ENCODE data around the gene SPAAR. TPM values are rescaled to one million over a fixed set of nuclear protein-coding genes. Genes with fewer than 3 reads are reported as not detected.

SPAAR gene
- polyA plus RNA-seq, 1 donor = 0.84 TPM

DNA sequence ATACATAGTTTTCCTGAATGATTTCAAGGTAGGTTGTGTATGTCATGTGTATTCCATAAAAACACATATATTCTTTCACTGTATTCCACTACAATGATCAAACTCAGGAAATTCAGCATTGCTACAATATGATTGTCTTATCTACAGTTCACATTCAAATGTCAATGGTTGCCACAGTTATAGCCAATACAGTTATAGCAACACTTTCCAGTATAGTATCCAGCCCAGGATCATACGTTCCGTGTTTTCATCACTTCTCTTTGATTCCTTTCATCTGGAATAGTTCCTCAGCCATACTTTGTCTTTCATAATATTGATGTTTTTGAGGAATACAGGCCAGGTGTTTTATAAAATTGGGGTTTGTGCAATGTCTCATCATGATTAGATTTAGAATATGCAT is 39.2 kb downstream of the SPAAR start:
- Histone ChIP-seq H3K27me3 (ENCODE audit: control insufficient read depth, insufficient read depth, low read length) (no peaks in the 10 kb centered on the region), H3K4me3 (ENCODE audit: low read length) (no peak overlapping the region), H3K4me1 (ENCODE audit: control insufficient read depth, insufficient read depth, low read length) (peaks cover 19% of the 10 kb centered on the region), H3K9me3 (ENCODE audit: control insufficient read depth, low read depth, low read length) (no peaks in the 10 kb centered on the region), H3K36me3 (ENCODE audit: control insufficient read depth, insufficient read depth, low read length) (no peaks in the 10 kb centered on the region), H3K27ac (ENCODE audit: low read length) (no peak overlapping the region)
- WGBS (ENCODE audit: insufficient coverage, low lambda C conversion rate) = 77% methylated on average over 2 of the region's 2 CpGs
- no peak for DNase-seq

DNA sequence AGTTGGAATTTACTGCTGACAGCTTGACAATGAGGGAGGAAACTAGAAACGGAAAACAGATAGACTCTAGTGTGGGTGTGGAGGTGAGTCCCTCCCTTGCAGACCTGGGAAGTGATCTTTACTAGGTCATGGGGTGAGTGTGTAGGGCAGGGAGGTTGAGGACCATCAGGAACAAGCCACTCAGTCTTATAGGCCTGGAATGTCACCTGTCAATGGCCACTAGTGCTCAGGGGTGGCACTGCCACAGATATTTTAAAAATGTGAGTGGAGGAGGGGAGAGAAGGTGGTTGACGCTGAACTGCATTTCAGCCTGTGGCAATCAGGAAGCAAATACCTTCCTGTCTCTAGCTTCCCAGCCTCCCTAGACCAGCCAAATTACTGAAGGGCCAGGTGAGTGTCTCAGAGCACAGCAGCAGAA is 39.6 kb downstream of the SPAAR start:
- Histone ChIP-seq H3K27ac (ENCODE audit: low read length) (no peak overlapping the region), H3K4me1 (ENCODE audit: control insufficient read depth, insufficient read depth, low read length) (peaks cover 19% of the 10 kb centered on the region), H3K9me3 (ENCODE audit: control insufficient read depth, low read depth, low read length) (no peaks in the 10 kb centered on the region), H3K27me3 (ENCODE audit: control insufficient read depth, insufficient read depth, low read length) (no peaks in the 10 kb centered on the region), H3K4me3 (ENCODE audit: low read length) (no peak overlapping the region), H3K36me3 (ENCODE audit: control insufficient read depth, insufficient read depth, low read length) (no peaks in the 10 kb centered on the region)
- WGBS (ENCODE audit: insufficient coverage, low lambda C conversion rate) = no CpG with 5 or more reads among the region's 2 CpGs
- no peak for DNase-seq

DNA sequence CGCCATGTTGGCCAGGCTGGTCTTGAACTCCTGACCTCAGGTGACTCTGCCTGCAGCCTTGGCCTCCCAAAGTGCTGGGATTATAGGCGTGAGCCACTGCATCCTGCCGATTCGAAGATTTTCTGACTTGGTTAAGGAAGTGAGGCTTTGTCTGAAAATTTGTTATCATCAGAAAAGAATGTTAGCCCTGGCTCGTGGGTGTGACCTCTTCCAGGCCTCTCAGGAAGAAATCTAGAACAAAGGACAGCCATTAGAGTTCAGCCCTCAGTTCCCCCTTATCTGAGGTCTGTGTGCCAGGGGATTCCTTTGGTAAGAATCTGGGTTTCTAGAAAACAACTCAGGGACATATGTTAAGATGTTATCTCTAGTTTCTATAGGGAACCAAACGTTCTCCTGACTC is 42.4 kb downstream of the SPAAR start:
- Histone ChIP-seq H3K4me1 (ENCODE audit: control insufficient read depth, insufficient read depth, low read length) (peaks cover 6% of the 10 kb centered on the region), H3K36me3 (ENCODE audit: control insufficient read depth, insufficient read depth, low read length) (no peaks in the 10 kb centered on the region), H3K4me3 (ENCODE audit: low read length) (no peak overlapping the region), H3K27ac (ENCODE audit: low read length) (no peak overlapping the region), H3K9me3 (ENCODE audit: control insufficient read depth, low read depth, low read length) (no peaks in the 10 kb centered on the region), H3K27me3 (ENCODE audit: control insufficient read depth, insufficient read depth, low read length) (no peaks in the 10 kb centered on the region)
- no CpG with 5 or more reads among the region's 6 CpGs for WGBS (ENCODE audit: insufficient coverage, low lambda C conversion rate)
- DNase-seq = no peak

DNA sequence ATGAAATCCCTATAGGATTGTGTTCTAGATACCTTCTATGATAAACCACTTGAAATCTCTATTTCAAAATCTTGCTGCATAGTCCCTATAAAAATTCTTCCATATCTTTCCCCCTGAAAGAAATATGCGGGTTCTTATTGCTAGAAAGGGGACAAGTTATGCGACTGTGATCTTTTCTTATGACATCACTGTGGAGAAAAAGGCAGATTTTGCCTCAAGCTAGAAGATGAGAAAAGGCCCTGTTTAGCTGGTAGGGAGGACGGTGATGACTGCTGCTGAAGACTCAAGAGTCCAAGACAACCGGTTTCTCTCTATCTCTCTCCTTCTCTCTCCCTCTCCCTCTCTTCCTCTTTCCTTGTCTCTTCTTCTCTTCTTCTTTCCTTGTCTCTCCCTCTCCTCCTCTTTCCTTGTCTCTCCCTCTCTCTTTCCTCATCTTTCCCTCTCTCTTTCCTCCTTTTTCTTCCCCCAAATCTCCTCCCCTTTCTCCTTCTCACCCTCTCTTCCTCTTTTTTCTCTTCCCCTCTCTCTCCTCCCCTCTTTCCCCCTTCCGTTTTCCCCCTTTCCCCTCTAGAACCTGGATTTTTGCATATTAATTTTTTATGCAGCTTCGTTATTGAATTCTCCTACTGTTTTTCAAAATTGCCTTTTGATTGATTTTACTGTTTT is 43.4 kb downstream of the SPAAR start:
- Histone ChIP-seq H3K4me1 (ENCODE audit: control insufficient read depth, insufficient read depth, low read length) (peaks cover 6% of the 10 kb centered on the region), H3K9me3 (ENCODE audit: control insufficient read depth, low read depth, low read length) (no peaks in the 10 kb centered on the region), H3K4me3 (ENCODE audit: low read length) (no peak overlapping the region), H3K27ac (ENCODE audit: low read length) (no peak overlapping the region), H3K27me3 (ENCODE audit: control insufficient read depth, insufficient read depth, low read length) (no peaks in the 10 kb centered on the region), H3K36me3 (ENCODE audit: control insufficient read depth, insufficient read depth, low read length) (no peaks in the 10 kb centered on the region)
- WGBS (ENCODE audit: insufficient coverage, low lambda C conversion rate) = 58% methylated on average over 4 of the region's 6 CpGs
- no peak for DNase-seq

DNA sequence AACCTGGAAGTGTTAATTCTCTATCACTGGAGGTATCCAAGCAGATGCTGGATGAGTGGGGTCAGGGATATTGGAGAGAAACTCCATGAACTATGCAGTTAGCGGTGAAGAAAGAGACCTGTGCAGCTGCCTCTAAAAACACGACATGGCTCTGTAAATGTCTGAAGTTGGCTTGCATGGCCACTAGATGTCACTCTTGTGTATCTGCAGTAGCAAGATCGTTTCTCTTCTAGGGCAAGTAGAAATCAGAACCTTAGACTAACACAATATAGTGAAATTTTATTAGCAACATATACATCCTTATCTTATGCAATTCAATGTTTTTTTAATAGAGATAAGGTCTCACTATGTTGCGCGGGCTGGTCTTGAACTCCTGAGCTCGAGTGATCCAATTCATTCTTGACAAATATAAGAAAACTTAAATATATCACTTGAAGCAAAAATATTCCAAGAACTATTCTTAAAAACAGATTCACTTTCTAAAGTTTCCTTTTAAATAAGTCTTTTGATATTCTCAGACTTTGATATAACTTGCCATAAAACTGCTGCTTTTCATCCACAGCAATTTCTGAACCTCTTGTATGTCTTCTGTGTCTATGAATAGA is 45.8 kb downstream of the SPAAR start:
- H3K27ac ChIP-seq (ENCODE audit: low read length) = no peak overlapping the region
- H3K9me3 ChIP-seq (ENCODE audit: control insufficient read depth, low read depth, low read length) = no peaks in the 10 kb centered on the region
- no peak overlapping the region for H3K4me3 ChIP-seq (ENCODE audit: low read length)
- no peaks in the 10 kb centered on the region for H3K27me3 ChIP-seq (ENCODE audit: control insufficient read depth, insufficient read depth, low read length)
- no peaks in the 10 kb centered on the region for H3K36me3 ChIP-seq (ENCODE audit: control insufficient read depth, insufficient read depth, low read length)
- peaks cover 12% of the 10 kb centered on the region for H3K4me1 ChIP-seq (ENCODE audit: control insufficient read depth, insufficient read depth, low read length)
- no CpG with 5 or more reads among the region's 6 CpGs for WGBS (ENCODE audit: insufficient coverage, low lambda C conversion rate)
- peak; percentile 66 to 68 for DNase-seq

DNA sequence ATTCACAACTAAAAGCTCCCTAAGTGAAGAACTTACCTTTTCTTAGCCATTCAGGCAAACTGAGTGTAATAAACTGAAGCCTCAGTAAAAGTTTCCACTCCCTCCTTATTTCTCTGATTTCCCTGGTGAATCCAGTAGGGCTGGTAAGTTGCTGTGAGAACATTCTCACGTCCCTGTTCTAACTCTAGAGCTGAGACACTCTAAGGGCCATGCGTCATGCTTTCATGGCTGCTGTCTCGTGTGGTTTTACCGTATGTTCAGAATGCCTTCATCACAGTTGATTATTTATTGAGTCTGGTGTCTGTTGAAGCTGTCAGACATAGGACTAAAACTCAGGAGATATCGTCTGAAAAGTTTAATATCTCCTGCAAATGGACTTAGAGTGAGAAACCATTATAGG is 47.4 kb downstream of the SPAAR start:
- no CpG with 5 or more reads among the region's 5 CpGs for WGBS (ENCODE audit: insufficient coverage, low lambda C conversion rate)
- H3K4me1 ChIP-seq (ENCODE audit: control insufficient read depth, insufficient read depth, low read length) = peaks cover 24% of the 10 kb centered on the region
- H3K9me3 ChIP-seq (ENCODE audit: control insufficient read depth, low read depth, low read length) = no peaks in the 10 kb centered on the region
- H3K27ac ChIP-seq (ENCODE audit: low read length) = no peak overlapping the region
- H3K4me3 ChIP-seq (ENCODE audit: low read length) = no peak overlapping the region
- no peak for DNase-seq
- no peaks in the 10 kb centered on the region for H3K36me3 ChIP-seq (ENCODE audit: control insufficient read depth, insufficient read depth, low read length)
- H3K27me3 ChIP-seq (ENCODE audit: control insufficient read depth, insufficient read depth, low read length) = no peaks in the 10 kb centered on the region

DNA sequence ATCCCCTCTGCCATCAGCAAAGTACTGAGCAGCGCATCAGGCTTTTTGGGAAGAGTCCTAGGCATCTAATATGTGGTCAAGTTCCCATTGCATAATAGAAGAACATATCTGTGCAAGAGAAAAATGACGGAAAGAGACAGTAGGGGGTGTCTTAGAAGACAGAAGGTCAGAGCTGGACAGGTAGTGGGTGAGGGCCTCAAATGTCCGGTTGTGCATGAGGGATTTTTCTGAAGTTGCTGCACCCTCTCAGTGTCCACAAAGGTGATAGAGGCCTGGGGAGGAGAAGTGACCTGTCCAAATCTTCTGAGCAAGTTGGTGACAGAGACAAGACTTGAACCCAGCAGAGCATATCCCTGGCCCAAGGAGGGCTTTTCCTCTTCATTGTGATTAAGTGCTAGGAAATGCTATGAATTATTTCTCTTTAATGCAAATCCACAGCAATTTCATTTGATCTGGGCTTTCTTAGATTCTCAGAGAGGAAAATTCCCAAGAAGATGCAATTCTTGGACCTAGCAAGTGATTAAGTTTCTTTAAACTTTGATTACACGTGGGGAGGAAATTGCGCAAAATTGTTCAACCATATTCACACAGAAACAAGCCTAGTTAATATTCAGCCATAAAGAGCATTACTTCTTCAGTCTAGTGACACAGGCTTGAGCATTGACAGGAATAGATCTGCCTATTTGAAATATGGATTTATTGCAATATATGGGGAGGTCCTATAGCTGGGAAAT is 49.0 kb downstream of the SPAAR start, which contains the start of gene OR2S2:
Gene OR2S2, minus strand, starts transcription at position 51 of the 734 bp plus-strand sequence. CDS start 56 bp downstream, outside the sequence.
- peak in 1 of 2 donors; percentile 61 for DNase-seq
- H3K27me3 ChIP-seq (ENCODE audit: control insufficient read depth, insufficient read depth, low read length) = no peaks in the 10 kb centered on the region
- no peak within 1 kb of the TSS for H3K4me3 ChIP-seq (ENCODE audit: low read length)
- peaks cover 24% of the 10 kb centered on the region for H3K4me1 ChIP-seq (ENCODE audit: control insufficient read depth, insufficient read depth, low read length)
- no peaks in the 10 kb centered on the region for H3K36me3 ChIP-seq (ENCODE audit: control insufficient read depth, insufficient read depth, low read length)
- H3K27ac ChIP-seq (ENCODE audit: low read length) = no peak within 1 kb of the TSS
- no CpG with 5 or more reads among the region's 5 CpGs for WGBS (ENCODE audit: insufficient coverage, low lambda C conversion rate)
- no peaks in the 10 kb centered on the region for H3K9me3 ChIP-seq (ENCODE audit: control insufficient read depth, low read depth, low read length)

DNA sequence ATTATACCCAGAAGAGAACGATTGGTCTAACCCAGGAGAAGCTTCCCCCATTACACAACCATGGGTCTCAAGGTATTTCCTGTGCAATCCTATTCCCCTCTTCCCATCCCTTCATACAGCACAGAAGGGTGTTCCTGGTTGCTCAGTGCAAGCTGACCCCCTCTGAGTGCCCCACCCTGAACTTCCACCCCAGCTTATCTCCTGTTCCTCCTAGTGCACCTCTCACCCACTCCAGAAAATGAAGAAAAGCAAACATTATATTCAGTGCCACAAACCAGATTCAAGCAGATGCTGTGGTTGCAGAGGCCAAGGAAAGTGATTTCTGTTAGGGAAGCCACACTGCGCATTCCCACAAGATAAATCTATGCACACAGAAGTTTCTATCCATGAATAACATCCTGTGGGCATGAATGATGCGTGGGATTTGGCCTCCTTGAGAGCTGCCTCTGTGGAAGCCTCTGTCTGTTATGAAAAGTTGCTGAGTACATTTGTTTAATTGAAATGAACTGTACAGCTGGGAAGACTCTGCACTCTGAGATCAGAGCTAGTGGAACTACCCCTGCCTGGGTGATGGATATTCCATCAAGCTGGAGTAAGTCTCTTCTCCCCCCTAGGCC is 50.9 kb downstream of the SPAAR start:
- WGBS (ENCODE audit: insufficient coverage, low lambda C conversion rate) = no CpG with 5 or more reads among the region's 3 CpGs
- H3K36me3 ChIP-seq (ENCODE audit: control insufficient read depth, insufficient read depth, low read length) = no peaks in the 10 kb centered on the region
- no peak overlapping the region for H3K4me3 ChIP-seq (ENCODE audit: low read length)
- no peaks in the 10 kb centered on the region for H3K27me3 ChIP-seq (ENCODE audit: control insufficient read depth, insufficient read depth, low read length)
- DNase-seq = peak in 1 of 2 donors; percentile 68
- H3K9me3 ChIP-seq (ENCODE audit: control insufficient read depth, low read depth, low read length) = no peaks in the 10 kb centered on the region
- peak overlapping the region; percentile 14 for H3K27ac ChIP-seq (ENCODE audit: low read length)
- H3K4me1 ChIP-seq (ENCODE audit: control insufficient read depth, insufficient read depth, low read length) = peaks cover 24% of the 10 kb centered on the region

Data from large intestine (tissue), 3 donors.